Brain microvascular endothelial cell (primary cell): ENCODE data around the gene ABLIM2.
A peak's percentile ranks its signal among the peaks of the same experiment; 100 is the strongest.

ENCODE experiments used
- DNase-seq: peaks from one replicate; pipeline ENCODE4 v3.0.0-alpha.2; 2020
- H3K27ac ChIP-seq: fragments of 250-450 bp; sonication (Bioruptor Pico); 2 replicates; pipeline ENCODE4 v1.5.1; 2020; ENCODE audit warnings: mild to moderate bottlenecking, moderate library complexity
- H3K27me3 ChIP-seq: fragments of 250-450 bp; sonication (Bioruptor Pico); replicated peaks from 2 replicates; pipeline ENCODE4 v1.5.1; 2020; ENCODE audit warnings: mild to moderate bottlenecking
- H3K36me3 ChIP-seq: fragments of 250-450 bp; sonication (Bioruptor Pico); replicated peaks from 2 replicates; pipeline ENCODE4 v1.5.1; 2020; ENCODE audit warnings: mild to moderate bottlenecking
- H3K4me3 ChIP-seq: 2 replicates; pipeline ENCODE4 v1.5.1; 2011; ENCODE audit warnings: low read depth, mild to moderate bottlenecking, control low read depth, low read length, moderate library complexity
- in situ Hi-C: cut with HindIII; loops from 2 replicates; pipeline ENCODE4 v1.10.0; 2017; ENCODE audit warnings: low sequenced_read_pairs, low pct_ligation_motif_present
- TF ChIP-seq, protein P1 (sequence below): IDR thresholded peaks from 2 replicates; pipeline ENCODE4 v1.5.1; 2011; ENCODE audit warnings: low read depth, mild to moderate bottlenecking, moderate library complexity, low read length, control low read depth, inconsistent platforms; ENCODE audit errors: missing control alignments

The ABLIM2 gene

DNA sequence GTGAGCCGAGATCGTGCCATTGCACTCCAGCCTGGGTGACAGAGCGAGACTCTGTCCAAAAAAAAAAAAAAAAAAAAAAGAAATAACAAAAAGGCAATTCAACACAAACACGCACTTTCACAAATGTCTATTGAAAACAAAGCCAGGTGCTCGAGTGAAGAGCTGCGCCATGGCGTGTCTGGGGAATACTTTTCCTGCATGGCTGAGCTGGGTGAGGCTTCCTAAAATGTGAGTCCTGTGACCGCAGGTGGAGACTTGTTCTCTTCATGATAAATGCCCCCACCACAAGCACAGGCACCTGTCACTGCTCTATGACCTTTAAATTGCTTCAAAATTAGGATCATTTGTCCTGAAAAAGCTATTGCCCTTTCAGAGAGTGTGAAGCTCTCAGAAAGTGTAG, 4.0 kb upstream of the ABLIM2 start:
- in situ Hi-C loops, result no loop called here
- Histone ChIP-seq H3K27me3 (peaks cover 14% of the 10 kb centered on the region), H3K4me3 (no peak overlapping the region), H3K36me3 (no peaks in the 10 kb centered on the region), H3K27ac (no peak overlapping the region)
- TF ChIP-seq, protein P1, sequence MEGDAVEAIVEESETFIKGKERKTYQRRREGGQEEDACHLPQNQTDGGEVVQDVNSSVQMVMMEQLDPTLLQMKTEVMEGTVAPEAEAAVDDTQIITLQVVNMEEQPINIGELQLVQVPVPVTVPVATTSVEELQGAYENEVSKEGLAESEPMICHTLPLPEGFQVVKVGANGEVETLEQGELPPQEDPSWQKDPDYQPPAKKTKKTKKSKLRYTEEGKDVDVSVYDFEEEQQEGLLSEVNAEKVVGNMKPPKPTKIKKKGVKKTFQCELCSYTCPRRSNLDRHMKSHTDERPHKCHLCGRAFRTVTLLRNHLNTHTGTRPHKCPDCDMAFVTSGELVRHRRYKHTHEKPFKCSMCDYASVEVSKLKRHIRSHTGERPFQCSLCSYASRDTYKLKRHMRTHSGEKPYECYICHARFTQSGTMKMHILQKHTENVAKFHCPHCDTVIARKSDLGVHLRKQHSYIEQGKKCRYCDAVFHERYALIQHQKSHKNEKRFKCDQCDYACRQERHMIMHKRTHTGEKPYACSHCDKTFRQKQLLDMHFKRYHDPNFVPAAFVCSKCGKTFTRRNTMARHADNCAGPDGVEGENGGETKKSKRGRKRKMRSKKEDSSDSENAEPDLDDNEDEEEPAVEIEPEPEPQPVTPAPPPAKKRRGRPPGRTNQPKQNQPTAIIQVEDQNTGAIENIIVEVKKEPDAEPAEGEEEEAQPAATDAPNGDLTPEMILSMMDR, result no peak
- no peak for DNase-seq

DNA sequence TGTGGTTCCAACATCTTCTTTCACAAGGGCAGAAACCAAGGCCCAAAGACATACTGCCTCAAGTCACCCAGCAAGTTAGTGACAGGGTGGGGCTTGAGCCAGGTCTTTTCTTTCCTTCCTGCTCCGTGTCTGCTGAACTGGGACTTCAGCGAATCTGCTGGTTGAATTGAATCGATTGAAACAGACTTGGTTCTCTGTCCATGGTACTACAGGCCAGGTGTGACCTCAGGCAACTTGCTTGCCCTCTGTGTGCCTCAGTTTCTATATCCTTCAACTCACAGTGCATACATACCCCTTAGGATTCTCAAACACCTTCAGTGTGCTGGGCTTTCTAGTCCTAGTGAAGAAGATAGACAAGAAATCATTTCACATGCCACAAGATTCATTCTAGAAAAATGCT, 2.0 kb upstream of the ABLIM2 start:
- Histone ChIP-seq H3K27me3 (peaks cover 26% of the 10 kb centered on the region), H3K27ac (no peak overlapping the region), H3K4me3 (no peak overlapping the region), H3K36me3 (no peaks in the 10 kb centered on the region)
- TF ChIP-seq, protein P1, result no peak
- DNase-seq, result no peak
- in situ Hi-C loops, result no loop called here

- TF ChIP-seq, protein P1, result no peak
- no peak overlapping the region for H3K4me3 ChIP-seq
- in situ Hi-C loops, result no loop called here
- no peaks in the 10 kb centered on the region for H3K36me3 ChIP-seq
- DNase-seq, result no peak
- peaks cover 26% of the 10 kb centered on the region for H3K27me3 ChIP-seq
- H3K27ac ChIP-seq, result no peak overlapping the region
Observed at GRCh38 chr4:8160233-8160560, 1.6 kb upstream of the ABLIM2 start.

- TF ChIP-seq, protein P1, result no peak
- in situ Hi-C loops, result no loop called here
- peak overlapping the region; percentile 74 for H3K4me3 ChIP-seq
- H3K36me3 ChIP-seq, result no peaks in the 10 kb centered on the region
- peaks cover 24% of the 10 kb centered on the region for H3K27me3 ChIP-seq
- no peak overlapping the region for H3K27ac ChIP-seq
- DNase-seq, result no peak
Observed at GRCh38 chr4:8159537-8160232, 1.1 kb upstream of the ABLIM2 start.

DNA sequence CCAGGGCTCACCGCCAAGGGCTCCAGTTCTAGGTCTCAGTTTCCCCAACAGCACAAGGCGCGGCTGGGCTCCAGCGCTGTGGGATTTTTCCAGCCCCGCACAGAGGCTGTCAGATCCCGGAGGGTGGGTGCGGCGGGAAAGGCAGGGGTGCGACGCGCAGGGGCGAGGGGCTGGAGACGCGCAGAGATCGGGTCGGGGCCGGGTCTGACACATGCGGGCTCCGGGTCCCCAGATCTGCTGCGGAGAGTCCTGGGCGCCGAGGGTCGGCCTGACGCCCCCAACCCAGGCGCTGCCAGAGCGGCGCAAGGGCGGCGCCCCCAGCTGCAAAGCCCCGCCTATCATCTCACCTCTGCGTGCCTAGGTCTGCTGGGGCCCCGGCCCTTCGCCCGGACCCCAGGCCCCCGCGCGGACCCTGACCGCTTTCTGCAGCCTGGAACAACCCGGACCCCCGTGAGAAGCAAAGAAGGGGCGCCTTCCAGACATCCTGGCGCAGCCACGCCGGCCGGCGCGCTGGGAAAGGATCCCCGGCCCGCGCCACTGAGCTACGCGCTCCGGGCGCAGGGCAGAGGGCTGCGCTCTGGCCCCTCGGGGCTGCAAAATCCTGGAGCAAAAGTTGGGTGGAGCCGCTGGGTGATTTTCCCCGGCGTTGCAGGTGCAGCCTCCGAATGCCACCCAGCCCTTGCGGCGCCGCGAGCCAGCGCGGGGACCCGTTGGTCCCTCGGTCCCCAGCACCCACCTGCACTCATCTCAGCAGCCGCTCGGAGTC, 486 bp downstream of the ABLIM2 start:
- H3K4me3 ChIP-seq, result peak overlapping the region; percentile 47
- in situ Hi-C loops, result no loop called here
- peaks cover 24% of the 10 kb centered on the region for H3K27me3 ChIP-seq
- H3K36me3 ChIP-seq, result no peaks in the 10 kb centered on the region
- no peak for DNase-seq
- H3K27ac ChIP-seq, result no peak overlapping the region
- TF ChIP-seq, protein P1, result no peak

GRCh38 chr4:8157496-8157895, 1.1 kb downstream of the ABLIM2 start:
- Histone ChIP-seq H3K27ac (no peak overlapping the region), H3K4me3 (no peak overlapping the region), H3K36me3 (no peaks in the 10 kb centered on the region), H3K27me3 (peaks cover 24% of the 10 kb centered on the region)
- no peak for DNase-seq
- in situ Hi-C loops, result no loop called here
- TF ChIP-seq, protein P1, result no peak
